Keratinocyte (primary cell): ENCODE results near the gene ZNF207. TPM values are rescaled to one million over a fixed set of nuclear protein-coding genes. Genes with fewer than 3 reads are reported as not detected.
A peak's percentile ranks its signal among the peaks of the same experiment; 100 is the strongest.
"Not testable (repeated sequence)": the region's sequence is repeated elsewhere in the genome, so short reads cannot be mapped to it uniquely, and the experiment has no call there.

ENCODE experiments used
- DNase-seq: peaks from one replicate; pipeline ENCODE4 v3.0.0-alpha.2; 2011; ENCODE audit warnings: low read depth, missing footprints, low spot score
- FAIRE-seq: peaks from 2 replicates; lab custom pipeline; 2011; peaks lifted over from hg19 to GRCh38; lab: Jason Lieb, UNC
- H2AFZ ChIP-seq: 2 replicates; pipeline ENCODE4 v1.6.0; 2012; ENCODE audit warnings: low read length, control low read depth, inconsistent platforms; ENCODE audit not compliant: control insufficient read depth
- H3K27ac ChIP-seq: 2 replicates; pipeline ENCODE4 v1.5.1; 2011; ENCODE audit warnings: low read length; ENCODE audit not compliant: control insufficient read depth, insufficient read depth
- H3K27me3 ChIP-seq: 3 replicates; pipeline ENCODE4 v1.6.0; 2011; ENCODE audit warnings: low read length; ENCODE audit not compliant: control insufficient read depth, insufficient read depth; ENCODE audit errors: extremely low read depth
- H3K36me3 ChIP-seq, 2 experiments: 2 replicates in 1 of 2; 3 replicates in 1 of 2; pipeline ENCODE4 v1.5.1; 2011; ENCODE audit warnings: low read length in 2 of 2, mild to moderate bottlenecking in 1 of 2; ENCODE audit not compliant: control insufficient read depth in 2 of 2, insufficient read depth in 2 of 2; ENCODE audit errors: extremely low read depth in 1 of 2
- H3K4me1 ChIP-seq: 3 replicates; pipeline ENCODE4 v1.5.1; 2011; ENCODE audit warnings: low read length; ENCODE audit not compliant: control insufficient read depth, insufficient read depth; ENCODE audit errors: extremely low read depth
- H3K4me2 ChIP-seq: 3 replicates; pipeline ENCODE4 v1.6.0; 2011; ENCODE audit warnings: low read depth, low read length; ENCODE audit not compliant: control insufficient read depth, insufficient read depth; ENCODE audit errors: extremely low read depth
- H3K4me3 ChIP-seq, 3 experiments: fragments of 200-600 bp in 1 of 3; sonication (generic) in 1 of 3; 2 replicates in 2 of 3; 3 replicates in 1 of 3; pipeline ENCODE4 v1.5.1; 2011 to 2016; ENCODE audit warnings: low read length in 3 of 3, mild to moderate bottlenecking in 3 of 3, control low read depth in 2 of 3, inconsistent platforms in 1 of 3, low read depth in 1 of 3, mixed read lengths in 1 of 3, mixed run types in 1 of 3, moderate library complexity in 1 of 3; ENCODE audit not compliant: control insufficient read depth in 2 of 3, insufficient read depth in 2 of 3; ENCODE audit errors: extremely low read depth in 1 of 3
- H3K79me2 ChIP-seq: 2 replicates; pipeline ENCODE4 v1.6.0; 2012; ENCODE audit warnings: low read length; ENCODE audit not compliant: control insufficient read depth, insufficient read depth
- H3K9ac ChIP-seq: 3 replicates; pipeline ENCODE4 v1.6.0; 2011; ENCODE audit warnings: low read length; ENCODE audit not compliant: control insufficient read depth, insufficient read depth; ENCODE audit errors: extremely low read depth
- H3K9me1 ChIP-seq: 3 replicates; pipeline ENCODE4 v1.6.0; 2011; ENCODE audit warnings: low read length; ENCODE audit not compliant: control insufficient read depth, insufficient read depth; ENCODE audit errors: extremely low read depth
- H3K9me3 ChIP-seq: 2 replicates; pipeline ENCODE4 v1.5.1; 2012; ENCODE audit warnings: low read depth, low read length; ENCODE audit not compliant: control insufficient read depth
- H4K20me1 ChIP-seq: 3 replicates; pipeline ENCODE4 v1.6.0; 2011; ENCODE audit warnings: low read length; ENCODE audit not compliant: control insufficient read depth, insufficient read depth; ENCODE audit errors: extremely low read depth
- EZH2 ChIP-seq: IDR thresholded peaks from one replicate; pipeline ENCODE4 v1.6.1; 2012; ENCODE audit warnings: inconsistent platforms, mild to moderate bottlenecking, low read length, moderate library complexity
- dilution Hi-C: fragments of 300-500 bp; cut with MboI; formaldehyde crosslinking; loops from one replicate; pipeline ENCODE4 v1.7.0; 2020; ENCODE audit warnings: low sequenced_read_pairs; ENCODE audit not compliant: extremely low pct_ligation_motif_present
- polyA plus RNA-seq, 5 experiments: library from polyadenylated mRNA; depleted of rRNA in 3 of 5; stranded (reverse) in 3 of 5; stranded (forward) in 1 of 5; unstranded in 1 of 5; fragments of >200 nt; gene quantifications; 1 replicate in 1 of 5; 2 replicates in 3 of 5; 3 replicates in 1 of 5; pipeline versions ENCODE4 v1.2.1 to v1.2.3, GENCODE V29; 2011 to 2012; ENCODE audit warnings: missing spikeins in 2 of 5, low read depth in 1 of 5, low replicate concordance in 1 of 5
- TF ChIP-seq, protein P1 (sequence below), 3 experiments: IDR thresholded peaks in 1 of 3; conservative IDR thresholded peaks in 1 of 3; optimal IDR thresholded peaks in 1 of 3; 2 replicates in 2 of 3; 3 replicates in 1 of 3; pipeline versions ENCODE3 to v1.5.1; 2011; ENCODE audit warnings: low read length in 3 of 3, mild to moderate bottlenecking in 3 of 3, moderate library complexity in 2 of 3, control low read depth in 1 of 3, inconsistent platforms in 1 of 3; ENCODE audit not compliant: insufficient read depth in 2 of 3; ENCODE audit errors: extremely low read depth in 1 of 3

The ZNF207 gene
- polyA plus RNA-seq, 1 donor (not counting 4 experiments of a cell fraction or from before 2014, with no cell fraction given) = 172 TPM

DNA sequence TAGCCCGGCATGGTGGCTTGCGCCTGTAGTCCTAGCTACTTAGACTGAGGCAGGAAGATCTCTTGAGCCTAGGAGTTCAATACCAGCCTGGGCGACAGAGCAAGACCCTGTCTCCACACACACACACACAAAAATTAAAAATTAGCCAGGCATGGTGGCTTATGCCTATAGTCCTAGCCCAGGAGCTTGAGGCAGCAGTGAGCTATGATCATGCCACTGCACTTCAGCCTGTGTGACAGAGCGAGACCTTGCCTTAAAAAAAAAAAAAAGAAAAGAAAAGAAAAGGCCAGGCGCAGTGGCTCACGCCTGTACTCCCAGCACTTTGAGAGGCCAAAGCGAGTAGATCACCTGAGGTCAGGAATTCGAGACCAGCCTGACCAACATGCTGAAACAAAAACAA, 31.9 kb upstream of the ZNF207 start:
- Histone ChIP-seq H3K4me2 (no peak overlapping the region), H3K36me3 (no peaks in the 10 kb centered on the region), H3K27ac (no peak overlapping the region), H3K79me2 (no peaks in the 10 kb centered on the region), H3K27me3 (no peaks in the 10 kb centered on the region), H4K20me1 (no peaks in the 10 kb centered on the region), H3K4me3 (no peak overlapping the region), H3K4me1 (no peaks in the 10 kb centered on the region), H3K9ac (no peak overlapping the region), H3K9me3 (no peaks in the 10 kb centered on the region), H3K9me1 (no peaks in the 10 kb centered on the region), H2AFZ (no peak overlapping the region)
- DNase-seq (no peak), FAIRE-seq (no peak)
- dilution Hi-C loops = no loop called here
- TF ChIP-seq, protein P1, sequence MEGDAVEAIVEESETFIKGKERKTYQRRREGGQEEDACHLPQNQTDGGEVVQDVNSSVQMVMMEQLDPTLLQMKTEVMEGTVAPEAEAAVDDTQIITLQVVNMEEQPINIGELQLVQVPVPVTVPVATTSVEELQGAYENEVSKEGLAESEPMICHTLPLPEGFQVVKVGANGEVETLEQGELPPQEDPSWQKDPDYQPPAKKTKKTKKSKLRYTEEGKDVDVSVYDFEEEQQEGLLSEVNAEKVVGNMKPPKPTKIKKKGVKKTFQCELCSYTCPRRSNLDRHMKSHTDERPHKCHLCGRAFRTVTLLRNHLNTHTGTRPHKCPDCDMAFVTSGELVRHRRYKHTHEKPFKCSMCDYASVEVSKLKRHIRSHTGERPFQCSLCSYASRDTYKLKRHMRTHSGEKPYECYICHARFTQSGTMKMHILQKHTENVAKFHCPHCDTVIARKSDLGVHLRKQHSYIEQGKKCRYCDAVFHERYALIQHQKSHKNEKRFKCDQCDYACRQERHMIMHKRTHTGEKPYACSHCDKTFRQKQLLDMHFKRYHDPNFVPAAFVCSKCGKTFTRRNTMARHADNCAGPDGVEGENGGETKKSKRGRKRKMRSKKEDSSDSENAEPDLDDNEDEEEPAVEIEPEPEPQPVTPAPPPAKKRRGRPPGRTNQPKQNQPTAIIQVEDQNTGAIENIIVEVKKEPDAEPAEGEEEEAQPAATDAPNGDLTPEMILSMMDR (optimal IDR thresholded peaks at IDR 0.05 in 1 of 3, IDR thresholded peaks at IDR 0.05 in 1 of 3, conservative IDR thresholded peaks at IDR 0.05 in 1 of 3; ENCODE audit: extremely low read depth in 1 of 3, insufficient read depth in 2 of 3, low read length in 3 of 3) = no peak
- no peak for TF ChIP-seq EZH2

DNA sequence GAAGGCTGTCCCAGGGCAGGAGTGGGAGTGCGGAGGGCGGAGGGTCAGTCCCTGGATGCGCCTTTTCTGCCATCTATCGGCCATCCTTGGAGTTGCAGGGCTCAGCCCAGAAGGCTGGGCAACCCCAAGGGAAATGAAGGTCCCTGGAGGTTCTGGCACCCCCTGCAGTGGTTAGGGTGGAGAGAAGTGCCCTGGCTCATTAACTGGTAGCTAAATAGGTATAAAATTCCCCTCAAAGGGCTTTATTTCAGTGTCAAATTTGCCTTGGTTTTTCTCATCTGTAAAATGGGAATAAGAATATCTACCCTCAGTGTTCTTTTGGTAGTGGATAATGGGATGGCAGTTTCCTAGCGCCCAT, 30.4 kb upstream of the ZNF207 start:
- H4K20me1 ChIP-seq = no peaks in the 10 kb centered on the region
- no peaks in the 10 kb centered on the region for H3K9me1 ChIP-seq
- H3K9me3 ChIP-seq = no peaks in the 10 kb centered on the region
- H3K36me3 ChIP-seq = no peaks in the 10 kb centered on the region
- dilution Hi-C loops = no loop called here
- no peak overlapping the region for H2AFZ ChIP-seq
- H3K4me1 ChIP-seq = peaks cover 4% of the 10 kb centered on the region
- DNase-seq (no peak), FAIRE-seq (peak; percentile 39)
- H3K9ac ChIP-seq = no peak overlapping the region
- no peak overlapping the region for H3K4me2 ChIP-seq
- H3K27ac ChIP-seq = no peak overlapping the region
- no peak overlapping the region for H3K4me3 ChIP-seq
- TF ChIP-seq, protein P1 (optimal IDR thresholded peaks at IDR 0.05 in 1 of 3, IDR thresholded peaks at IDR 0.05 in 1 of 3, conservative IDR thresholded peaks at IDR 0.05 in 1 of 3; ENCODE audit: extremely low read depth in 1 of 3, insufficient read depth in 2 of 3, low read length in 3 of 3) = peak; percentile 97 to 98 (median 98)
- no peak for TF ChIP-seq EZH2
- H3K79me2 ChIP-seq = no peaks in the 10 kb centered on the region
- H3K27me3 ChIP-seq = no peaks in the 10 kb centered on the region

DNA sequence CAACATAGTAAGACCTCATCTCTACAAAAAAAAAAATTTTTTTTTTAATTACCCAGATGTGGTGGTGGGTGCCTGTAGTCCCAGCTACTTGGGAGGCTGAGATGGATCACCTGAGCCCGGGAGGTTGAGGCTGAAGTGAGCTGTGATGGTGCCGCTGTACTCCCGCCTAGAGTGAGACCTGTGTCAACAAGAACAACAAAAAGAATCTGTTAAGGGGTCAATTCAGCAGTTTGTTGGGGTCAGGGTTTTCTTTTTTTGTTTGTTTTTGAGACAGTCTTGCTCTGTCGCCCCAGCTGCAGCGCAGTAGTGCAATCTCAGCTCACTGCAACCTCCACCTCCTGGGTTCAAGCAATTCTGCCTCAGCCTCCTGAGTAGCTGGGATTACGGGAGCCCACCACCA, 29.9 kb upstream of the ZNF207 start:
- FAIRE-seq, H3K4me1 ChIP-seq, DNase-seq, H3K9me3 ChIP-seq, H3K4me3 ChIP-seq, H3K9me1 ChIP-seq, H3K27me3 ChIP-seq, H4K20me1 ChIP-seq, H3K9ac ChIP-seq, H3K36me3 ChIP-seq, H3K27ac ChIP-seq, dilution Hi-C loops, H3K4me2 ChIP-seq, H3K79me2 ChIP-seq, H2AFZ ChIP-seq: not testable (repeated sequence)
